Stimulated activated CD8-positive, alpha-beta memory T cell treated with anti-CD3 and anti-CD28 coated beads, Interleukin-2, amount 100 ng/mL, for 1 hour (primary cell): ENCODE data around the gene CAPN9.

Experiments used
- DNase-seq, 2 donors: peaks; one replicate each; pipeline ENCODE4 v3.0.0-alpha.2; 2020; ENCODE audit warnings: low read depth in 2 of 2

Gene CAPN9

GRCh38 chr1:230797376-230797920, 50.3 kb downstream of the CAPN9 start:
- no peak for DNase-seq

GRCh38 chr1:230797942-230798365, 50.8 kb downstream of the CAPN9 start:
- DNase-seq: no peak

- DNase-seq: no peak
These were observed 51.3 kb downstream of the CAPN9 start for GRCh38 chr1:230798491-230798890.

GRCh38 chr1:230800891-230801840, 54.0 kb downstream of the CAPN9 start:
- DNase-seq: no peak

- DNase-seq: no peak
These were observed 57.2 kb downstream of the CAPN9 start for GRCh38 chr1:230804396-230804795.

GRCh38 chr1:230806552-230806951, 59.4 kb downstream of the CAPN9 start:
- DNase-seq: no peak

- DNase-seq: no peak
These were observed 59.8 kb downstream of the CAPN9 start for GRCh38 chr1:230807029-230807428.

GRCh38 chr1:230807561-230808280, 60.5 kb downstream of the CAPN9 start:
- DNase-seq: no peak

- no peak for DNase-seq
These were observed 61.2 kb downstream of the CAPN9 start for GRCh38 chr1:230808281-230808872.

- DNase-seq: no peak
These were observed 62.2 kb downstream of the CAPN9 start for GRCh38 chr1:230809256-230809990.

DNA sequence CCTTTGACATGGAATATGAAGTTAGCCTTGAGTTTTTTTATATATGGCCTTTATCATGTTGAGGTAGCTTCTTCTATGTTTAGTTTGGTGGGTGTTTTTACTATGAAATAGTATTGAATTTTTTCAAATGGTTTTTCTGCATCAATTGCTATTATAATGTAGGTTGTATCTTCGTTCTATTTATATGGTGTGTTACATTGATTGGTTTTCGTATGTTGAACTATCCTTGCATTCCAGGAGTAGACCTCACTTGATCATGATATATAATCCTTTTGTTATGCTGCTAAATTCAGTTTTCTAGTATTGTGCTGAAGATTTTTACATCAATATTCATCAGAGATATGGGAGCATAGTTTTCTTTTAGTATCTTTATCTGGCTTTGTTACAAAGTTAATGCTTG, 65.4 kb downstream of the CAPN9 start:
- DNase-seq: no peak

DNA sequence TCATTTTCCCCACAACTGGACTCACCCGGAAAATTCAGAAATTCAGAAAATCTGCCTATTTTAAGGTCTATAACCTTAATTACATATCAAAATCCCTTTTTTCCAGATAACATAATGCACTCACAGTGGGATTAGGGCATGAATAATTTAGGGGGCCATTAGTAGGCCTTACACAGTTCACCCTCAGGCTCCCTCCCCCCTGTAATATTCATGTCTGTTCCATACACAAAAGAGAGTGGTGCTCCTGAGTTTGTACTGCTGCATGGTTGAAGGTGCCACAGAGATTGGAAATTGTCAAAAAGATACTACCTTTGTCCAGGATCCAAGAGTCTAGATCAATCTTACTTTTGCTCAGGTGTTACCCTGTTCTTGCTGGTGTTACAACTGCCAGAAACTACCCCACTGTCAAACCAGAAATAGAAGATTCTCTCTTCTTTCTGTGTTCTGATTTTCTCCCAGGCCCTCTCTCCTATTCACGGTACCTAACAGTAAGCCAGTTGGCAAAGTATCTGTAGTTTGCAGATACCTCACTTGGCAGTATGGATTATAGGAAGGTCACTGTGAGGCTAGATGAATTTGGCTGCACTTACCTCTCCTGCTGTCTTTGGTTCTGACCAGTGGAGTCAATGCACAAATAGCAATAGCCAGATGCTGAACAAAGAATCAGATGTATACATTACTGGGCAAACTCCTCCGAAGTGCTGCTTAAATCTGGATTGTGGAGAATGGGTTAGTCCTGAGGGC, 67.9 kb downstream of the CAPN9 start:
- DNase-seq: no peak

GRCh38 chr1:230816018-230816417, 68.8 kb downstream of the CAPN9 start:
- no peak for DNase-seq

DNA sequence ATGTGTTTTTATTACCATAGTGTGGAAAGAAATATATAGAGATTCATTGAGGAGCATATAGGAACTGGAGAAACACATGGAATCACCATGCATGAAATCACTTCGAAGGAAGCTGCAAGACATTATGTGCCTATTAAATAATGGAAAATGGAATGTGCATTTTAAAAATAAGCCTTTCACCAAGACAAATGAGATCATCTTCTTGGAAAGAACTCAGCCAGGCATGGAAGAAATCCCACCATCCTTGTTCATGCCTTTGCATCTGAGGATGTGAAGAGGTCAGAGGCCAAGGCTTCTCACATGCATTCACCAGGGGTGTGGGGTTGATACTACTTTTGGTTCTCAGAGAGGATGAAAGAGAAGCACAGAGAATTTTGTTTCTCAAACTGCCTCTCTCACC, 71.2 kb downstream of the CAPN9 start:
- DNase-seq: no peak

GRCh38 chr1:230818901-230819300, 71.7 kb downstream of the CAPN9 start:
- DNase-seq: no peak

- no peak for DNase-seq
These were observed 72.8 kb downstream of the CAPN9 start for GRCh38 chr1:230819976-230820375.

DNA sequence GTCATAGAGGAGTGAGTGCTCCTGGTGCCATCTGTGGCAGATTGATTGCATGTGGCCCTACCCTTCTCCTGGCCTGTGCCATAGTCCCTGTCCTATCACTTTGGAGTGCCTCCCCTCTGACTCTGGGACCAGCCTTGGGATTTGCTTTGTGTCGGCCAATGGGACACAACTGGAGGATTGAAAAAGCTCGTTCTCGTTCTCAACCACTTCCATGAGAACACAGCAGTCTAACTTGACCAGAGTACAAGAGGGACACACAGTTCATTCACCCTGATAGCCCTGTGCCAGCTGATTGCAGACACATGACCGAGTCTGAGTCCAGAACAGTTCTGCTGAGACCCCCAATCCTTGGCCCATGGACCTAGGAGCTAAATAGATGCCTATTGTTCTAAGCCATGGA, 73.4 kb downstream of the CAPN9 start:
- DNase-seq: no peak

DNA sequence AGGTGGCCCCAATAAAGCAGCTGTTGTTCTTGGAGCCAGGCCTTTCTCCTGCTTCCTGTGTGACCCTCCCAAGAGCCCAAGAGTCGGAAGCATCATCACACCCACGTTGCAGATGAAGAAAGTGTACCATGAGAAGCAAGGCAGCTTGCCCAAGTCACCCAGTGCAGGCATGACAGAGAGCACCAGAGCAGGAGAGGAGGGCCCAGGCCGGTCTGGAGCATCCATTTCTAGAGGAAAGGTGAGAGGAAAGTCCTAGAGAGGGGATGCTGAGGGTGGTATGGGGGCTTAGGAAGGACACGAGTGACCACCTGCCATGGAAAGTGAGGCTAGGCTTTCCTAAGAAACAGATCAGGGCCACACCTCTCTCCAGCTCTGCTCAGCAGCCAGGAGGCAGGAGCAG, 74.2 kb downstream of the CAPN9 start:
- no peak for DNase-seq

- DNase-seq: no peak
These were observed 74.9 kb downstream of the CAPN9 start for GRCh38 chr1:230822092-230822581.

- no peak for DNase-seq
These were observed 76.2 kb downstream of the CAPN9 start for GRCh38 chr1:230823426-230823825.

DNA sequence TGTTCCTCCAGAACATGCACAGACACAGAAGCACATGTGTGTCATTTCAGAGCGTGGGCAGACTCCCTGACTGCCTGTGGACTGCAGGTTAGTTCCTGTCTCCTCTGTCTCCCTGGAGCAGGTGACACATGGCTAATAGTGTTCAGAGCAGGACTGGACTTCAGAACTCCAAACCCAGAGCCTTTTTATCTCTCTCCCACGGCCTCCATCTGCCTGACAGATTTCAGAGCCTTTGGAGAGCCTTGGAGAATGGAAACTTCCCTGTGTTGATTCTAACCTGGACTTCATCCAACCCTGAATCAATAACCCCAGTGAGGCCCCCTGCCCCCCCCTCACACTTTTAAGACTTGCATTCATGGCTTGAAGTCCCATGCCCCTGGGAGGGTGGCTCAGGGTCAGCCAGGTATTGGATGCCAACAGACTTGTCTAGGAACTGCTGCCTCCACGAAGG, 76.8 kb downstream of the CAPN9 start:
- no peak for DNase-seq
